Colonic mucosa (tissue), 4 donors: ENCODE data around the gene ADNP. TPM values are rescaled to one million over a fixed set of nuclear protein-coding genes. Genes with fewer than 3 reads are reported as not detected.

Experiments used
- DNase-seq: peaks from one replicate; pipeline ENCODE4 v3.0.0-alpha.2; 2020
- H3K27ac ChIP-seq: fragments of 200-600 bp; one replicate; pipeline ENCODE4 v1.8.0; 2021
- H3K27me3 ChIP-seq: fragments of 200-600 bp; one replicate; pipeline ENCODE4 v1.8.0; 2021
- H3K36me3 ChIP-seq: fragments of 200-600 bp; one replicate; pipeline ENCODE4 v1.8.0; 2021
- H3K4me1 ChIP-seq: fragments of 200-600 bp; one replicate; pipeline ENCODE4 v1.8.0; 2021; ENCODE audit warnings: mild to moderate bottlenecking
- H3K4me3 ChIP-seq: fragments of 200-600 bp; one replicate; pipeline ENCODE4 v1.8.0; 2021
- H3K9ac ChIP-seq, 2 donors: one replicate each; pipeline ENCODE4 v1.7.0; 2013; ENCODE audit warnings: control low read depth in 2 of 2, low read depth in 2 of 2, low read length in 2 of 2
- H3K9me3 ChIP-seq: fragments of 200-600 bp; one replicate; pipeline ENCODE4 v1.8.0; 2021
- intact Hi-C: fragments of 100-400 bp; cut with DNase I; formaldehyde crosslinking; loops from one replicate; pipeline ENCODE4 v1.14.1; 2022
- total RNA-seq, 2 donors: library from RNA; stranded (reverse); fragmentation: NEBNext Ultra II Directional in 1 of 2; extraction: Animal tissue kit (Norgen Biotek cat#: 25700) in 1 of 2; gene quantifications; one replicate each; pipeline ENCODE4 v1.2.1, GENCODE V29; 2021
- TF ChIP-seq, protein P1 (sequence below): fragments of 200-600 bp; IDR thresholded peaks from one replicate; pipeline ENCODE4 v1.8.0; 2022; ENCODE audit warnings: antibody characterized with exemption, mild to moderate bottlenecking
- donor health status: healthy.
- donor health status: DM: no; HTN: no; CAD: no.
- donor health status: DM: no; HTN: no; CAD: no.

ADNP gene
- total RNA-seq, 2 donors from 2014 or later: 46.8 to 54.0 TPM

- Histone ChIP-seq H3K9me3 (no peaks in the 10 kb centered on the region), H3K27ac (peak overlapping the region; percentile 96), H3K4me3 (peak overlapping the region; percentile 48), H3K4me1 (peaks cover 9% of the 10 kb centered on the region), H3K9ac (peak overlapping the region in 1 of 2 donors; percentile 94), H3K27me3 (no peaks in the 10 kb centered on the region), H3K36me3 (peaks cover 3% of the 10 kb centered on the region)
- intact Hi-C loops: no loop called here
- TF ChIP-seq, protein P1, sequence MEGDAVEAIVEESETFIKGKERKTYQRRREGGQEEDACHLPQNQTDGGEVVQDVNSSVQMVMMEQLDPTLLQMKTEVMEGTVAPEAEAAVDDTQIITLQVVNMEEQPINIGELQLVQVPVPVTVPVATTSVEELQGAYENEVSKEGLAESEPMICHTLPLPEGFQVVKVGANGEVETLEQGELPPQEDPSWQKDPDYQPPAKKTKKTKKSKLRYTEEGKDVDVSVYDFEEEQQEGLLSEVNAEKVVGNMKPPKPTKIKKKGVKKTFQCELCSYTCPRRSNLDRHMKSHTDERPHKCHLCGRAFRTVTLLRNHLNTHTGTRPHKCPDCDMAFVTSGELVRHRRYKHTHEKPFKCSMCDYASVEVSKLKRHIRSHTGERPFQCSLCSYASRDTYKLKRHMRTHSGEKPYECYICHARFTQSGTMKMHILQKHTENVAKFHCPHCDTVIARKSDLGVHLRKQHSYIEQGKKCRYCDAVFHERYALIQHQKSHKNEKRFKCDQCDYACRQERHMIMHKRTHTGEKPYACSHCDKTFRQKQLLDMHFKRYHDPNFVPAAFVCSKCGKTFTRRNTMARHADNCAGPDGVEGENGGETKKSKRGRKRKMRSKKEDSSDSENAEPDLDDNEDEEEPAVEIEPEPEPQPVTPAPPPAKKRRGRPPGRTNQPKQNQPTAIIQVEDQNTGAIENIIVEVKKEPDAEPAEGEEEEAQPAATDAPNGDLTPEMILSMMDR: no peak
- no peak for DNase-seq
Measured at GRCh38 chr20:50930976-50931305, 296 bp downstream of the ADNP start.

- TF ChIP-seq, protein P1: no peak
- intact Hi-C loops: no loop called here
- peak overlapping the region; percentile 62 for H3K27ac ChIP-seq
- peaks cover 3% of the 10 kb centered on the region for H3K36me3 ChIP-seq
- no peaks in the 10 kb centered on the region for H3K9me3 ChIP-seq
- H3K4me1 ChIP-seq: peaks cover 9% of the 10 kb centered on the region
- DNase-seq: peak; percentile 34
- H3K27me3 ChIP-seq: no peaks in the 10 kb centered on the region
- H3K9ac ChIP-seq: peak overlapping the region; percentile 85 to 94
- H3K4me3 ChIP-seq: peak overlapping the region; percentile 71
Measured at GRCh38 chr20:50930139-50930975, 880 bp downstream of the ADNP start.

DNA sequence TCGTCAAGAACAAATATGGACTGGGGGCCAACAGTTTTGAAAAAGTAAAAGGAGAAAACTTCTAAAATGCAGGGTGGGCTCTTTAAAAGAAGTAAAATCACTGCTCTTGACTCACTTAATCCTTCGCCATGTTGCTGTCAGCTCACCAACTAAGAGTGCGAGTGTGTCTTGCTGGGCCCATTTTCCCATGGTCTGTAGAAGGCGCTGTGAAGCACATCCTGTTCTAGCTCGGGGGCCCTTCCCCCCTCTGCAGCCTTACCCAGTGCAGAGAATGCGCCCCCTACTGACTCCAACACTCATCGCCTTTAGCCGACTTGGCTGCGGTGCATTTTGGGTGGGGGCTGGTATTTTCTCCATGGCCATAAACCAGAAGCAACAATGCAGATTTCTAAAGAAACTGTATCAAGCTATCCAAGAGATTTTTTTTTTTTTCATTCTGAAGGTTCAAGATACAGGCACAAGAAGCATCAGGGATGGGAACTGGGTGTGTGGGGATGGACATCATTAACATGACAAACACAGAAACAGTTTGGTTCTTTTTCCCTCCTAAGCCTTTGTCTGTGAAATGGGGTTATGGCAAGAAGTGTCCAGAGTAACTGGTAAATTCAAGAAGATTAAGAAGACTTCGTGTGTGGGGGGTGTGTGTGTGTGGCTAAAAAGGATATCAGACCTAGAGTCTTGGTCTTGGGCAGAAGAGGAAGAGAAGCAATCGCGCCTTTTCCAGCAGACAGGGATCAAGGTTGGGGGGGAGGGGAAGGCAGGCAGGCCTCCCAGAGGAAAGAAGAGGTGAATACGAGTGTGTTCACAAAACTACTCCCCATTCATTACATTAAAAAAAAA lies 1.7 kb downstream of the ADNP start:
- H3K9ac ChIP-seq: peak overlapping the region; percentile 63 to 85
- DNase-seq: peak; percentile 95
- no peaks in the 10 kb centered on the region for H3K36me3 ChIP-seq
- peaks cover 13% of the 10 kb centered on the region for H3K4me1 ChIP-seq
- TF ChIP-seq, protein P1: peak; percentile 94
- intact Hi-C loops: loop anchor here (5.0 kb wide), 1 partner anchor 137 kb away; no protein-coding TSS in a partner anchor
- H3K4me3 ChIP-seq: peak overlapping the region; percentile 71
- H3K27ac ChIP-seq: peak overlapping the region; percentile 62
- no peaks in the 10 kb centered on the region for H3K9me3 ChIP-seq
- H3K27me3 ChIP-seq: no peaks in the 10 kb centered on the region

DNA sequence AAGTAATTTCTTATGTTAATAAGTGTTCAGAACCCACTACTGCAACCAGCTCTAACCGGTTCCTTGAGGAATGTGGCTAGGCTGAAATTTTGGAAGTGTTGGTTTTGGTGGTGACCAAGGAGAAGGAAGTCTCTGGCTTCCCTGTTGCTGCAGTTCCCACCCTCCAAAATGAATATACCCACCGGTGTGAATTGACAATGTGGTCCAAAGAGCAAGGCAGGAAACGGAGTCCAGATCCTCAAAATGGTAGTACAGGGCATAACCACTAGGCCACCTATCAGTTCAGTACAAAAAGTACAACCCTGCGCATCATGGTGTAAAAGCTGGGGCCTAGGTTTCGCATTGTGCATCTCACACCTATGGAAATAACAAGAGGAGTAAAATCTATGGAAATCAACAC lies 2.8 kb downstream of the ADNP start:
- Histone ChIP-seq H3K4me1 (peaks cover 14% of the 10 kb centered on the region), H3K27me3 (no peaks in the 10 kb centered on the region), H3K36me3 (no peaks in the 10 kb centered on the region), H3K9me3 (no peaks in the 10 kb centered on the region), H3K9ac (no peak overlapping the region), H3K4me3 (no peak overlapping the region), H3K27ac (no peak overlapping the region)
- TF ChIP-seq, protein P1: no peak
- no peak for DNase-seq
- intact Hi-C loops: loop anchor here (5.0 kb wide), 1 partner anchor 136 kb away; no protein-coding TSS in a partner anchor

GRCh38 chr20:50926530-50926929 lies 4.7 kb downstream of the ADNP start:
- Histone ChIP-seq H3K9me3 (no peaks in the 10 kb centered on the region), H3K4me1 (peaks cover 14% of the 10 kb centered on the region), H3K27ac (no peak overlapping the region), H3K36me3 (no peaks in the 10 kb centered on the region), H3K9ac (no peak overlapping the region), H3K4me3 (no peak overlapping the region), H3K27me3 (no peaks in the 10 kb centered on the region)
- intact Hi-C loops: loop anchor here (5.0 kb wide), 1 partner anchor 134 kb away; no protein-coding TSS in a partner anchor
- DNase-seq: no peak
- TF ChIP-seq, protein P1: no peak
